GM12874 (cell line): ENCODE measurements around the gene MCRIP2.

ENCODE experiments used
- TF ChIP-seq, protein P1 (sequence below): IDR thresholded peaks from 2 replicates; pipeline ENCODE4 v1.5.1; 2011; ENCODE audit warnings: low read depth, mild to moderate bottlenecking, control low read depth, low read length, moderate library complexity; ENCODE audit not compliant: insufficient read depth

Gene MCRIP2

DNA sequence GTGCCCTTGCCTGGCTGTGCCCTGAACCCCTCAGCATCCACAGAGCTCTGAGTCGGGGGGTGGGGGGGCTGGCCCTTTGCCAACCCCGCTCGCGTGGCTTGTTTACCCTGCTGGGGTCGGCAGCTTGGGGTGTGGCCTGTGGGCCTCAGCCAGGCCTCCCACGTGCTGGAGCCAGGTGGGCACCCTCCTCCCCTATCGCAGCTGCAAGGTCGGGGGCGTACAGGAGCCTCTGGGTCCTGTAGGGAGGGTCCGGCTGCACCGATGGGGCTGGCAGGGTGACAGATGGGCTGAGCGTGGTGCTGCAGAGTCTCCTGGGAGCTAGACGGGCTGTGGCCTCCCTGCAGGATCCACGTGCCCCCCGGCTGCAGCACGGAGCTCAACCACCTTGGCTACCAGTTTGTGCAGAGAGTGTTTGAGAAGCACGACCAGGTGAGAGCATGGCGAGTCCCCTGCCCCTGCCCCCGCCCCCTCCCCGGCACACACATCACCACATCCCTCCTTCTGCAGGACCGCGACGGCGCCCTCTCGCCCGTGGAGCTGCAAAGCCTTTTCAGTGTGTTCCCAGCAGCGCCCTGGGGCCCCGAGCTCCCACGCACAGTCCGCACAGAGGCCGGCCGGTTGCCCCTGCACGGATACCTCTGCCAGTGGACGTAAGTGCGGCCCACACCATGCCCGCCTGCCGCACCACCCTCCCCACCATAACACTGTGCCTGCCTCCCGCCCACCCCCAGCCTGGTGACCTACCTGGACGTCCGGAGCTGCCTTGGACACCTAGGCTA, 29.9 kb downstream of the MCRIP2 start:
- TF ChIP-seq, protein P1, sequence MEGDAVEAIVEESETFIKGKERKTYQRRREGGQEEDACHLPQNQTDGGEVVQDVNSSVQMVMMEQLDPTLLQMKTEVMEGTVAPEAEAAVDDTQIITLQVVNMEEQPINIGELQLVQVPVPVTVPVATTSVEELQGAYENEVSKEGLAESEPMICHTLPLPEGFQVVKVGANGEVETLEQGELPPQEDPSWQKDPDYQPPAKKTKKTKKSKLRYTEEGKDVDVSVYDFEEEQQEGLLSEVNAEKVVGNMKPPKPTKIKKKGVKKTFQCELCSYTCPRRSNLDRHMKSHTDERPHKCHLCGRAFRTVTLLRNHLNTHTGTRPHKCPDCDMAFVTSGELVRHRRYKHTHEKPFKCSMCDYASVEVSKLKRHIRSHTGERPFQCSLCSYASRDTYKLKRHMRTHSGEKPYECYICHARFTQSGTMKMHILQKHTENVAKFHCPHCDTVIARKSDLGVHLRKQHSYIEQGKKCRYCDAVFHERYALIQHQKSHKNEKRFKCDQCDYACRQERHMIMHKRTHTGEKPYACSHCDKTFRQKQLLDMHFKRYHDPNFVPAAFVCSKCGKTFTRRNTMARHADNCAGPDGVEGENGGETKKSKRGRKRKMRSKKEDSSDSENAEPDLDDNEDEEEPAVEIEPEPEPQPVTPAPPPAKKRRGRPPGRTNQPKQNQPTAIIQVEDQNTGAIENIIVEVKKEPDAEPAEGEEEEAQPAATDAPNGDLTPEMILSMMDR: no peak

DNA sequence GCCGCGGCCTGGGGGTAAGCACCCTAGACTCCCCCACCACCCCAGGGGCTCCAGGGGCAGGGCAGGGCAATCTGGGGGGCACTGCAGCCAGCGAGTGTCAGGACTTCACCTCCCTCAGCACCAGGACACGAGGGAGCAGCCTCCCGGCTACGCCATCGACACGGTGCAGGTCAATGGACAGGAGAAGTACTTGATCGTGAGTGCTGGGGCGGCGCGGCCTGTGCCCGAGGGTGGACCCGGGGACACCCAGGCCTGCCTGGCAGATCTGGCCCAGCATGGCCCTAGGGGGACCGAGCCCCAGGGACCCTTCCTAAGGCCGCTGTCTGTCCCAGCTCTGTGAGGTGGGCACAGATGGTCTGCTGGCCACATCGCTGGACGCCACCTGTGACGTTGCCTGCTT, 30.7 kb downstream of the MCRIP2 start:
- TF ChIP-seq, protein P1: no peak

DNA sequence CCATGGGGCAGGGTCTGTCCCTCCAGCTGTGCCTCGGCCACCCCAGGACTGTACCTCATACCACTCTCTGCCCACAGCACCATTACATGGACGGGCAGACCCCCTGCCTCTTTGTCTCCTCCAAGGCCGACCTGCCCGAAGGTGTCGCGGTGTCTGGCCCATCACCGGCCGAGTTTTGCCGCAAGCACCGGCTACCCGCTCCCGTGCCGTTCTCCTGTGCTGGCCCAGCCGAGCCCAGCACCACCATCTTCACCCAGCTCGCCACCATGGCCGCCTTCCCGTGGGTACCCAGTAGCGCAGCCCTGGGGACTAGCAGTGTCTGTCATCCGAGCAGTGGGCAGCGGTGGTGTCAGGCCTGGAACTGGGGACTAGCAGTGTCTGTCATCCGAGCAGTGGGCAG, 31.2 kb downstream of the MCRIP2 start:
- TF ChIP-seq, protein P1: no peak

DNA sequence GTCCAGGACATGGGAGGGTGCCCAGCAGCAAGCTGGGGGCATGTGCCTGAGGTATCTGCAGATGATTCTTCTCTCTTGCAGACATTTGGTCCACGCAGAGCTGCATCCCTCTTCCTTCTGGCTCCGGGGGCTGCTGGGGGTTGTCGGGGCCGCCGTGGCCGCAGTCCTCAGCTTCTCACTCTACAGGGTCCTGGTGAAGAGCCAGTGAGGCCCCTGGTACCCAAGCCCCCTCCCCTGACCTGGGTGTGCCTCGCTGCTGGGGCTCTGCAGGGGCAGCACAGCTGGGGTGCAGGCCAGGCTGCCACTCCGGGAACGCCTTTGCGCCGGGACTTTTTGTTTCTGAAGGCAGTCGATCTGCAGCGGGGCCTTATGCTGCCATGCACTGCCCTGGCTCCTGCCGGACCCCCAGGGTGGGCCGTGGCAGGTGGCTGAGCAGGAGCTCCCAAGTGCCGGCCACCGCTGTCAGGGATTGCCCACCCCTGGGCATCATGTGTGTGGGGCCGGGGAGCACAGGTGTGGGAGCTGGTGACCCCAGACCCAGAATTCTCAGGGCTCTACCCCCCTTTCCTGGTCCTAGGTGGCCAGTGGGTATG, 31.9 kb downstream of the MCRIP2 start:
- TF ChIP-seq, protein P1: no peak

DNA sequence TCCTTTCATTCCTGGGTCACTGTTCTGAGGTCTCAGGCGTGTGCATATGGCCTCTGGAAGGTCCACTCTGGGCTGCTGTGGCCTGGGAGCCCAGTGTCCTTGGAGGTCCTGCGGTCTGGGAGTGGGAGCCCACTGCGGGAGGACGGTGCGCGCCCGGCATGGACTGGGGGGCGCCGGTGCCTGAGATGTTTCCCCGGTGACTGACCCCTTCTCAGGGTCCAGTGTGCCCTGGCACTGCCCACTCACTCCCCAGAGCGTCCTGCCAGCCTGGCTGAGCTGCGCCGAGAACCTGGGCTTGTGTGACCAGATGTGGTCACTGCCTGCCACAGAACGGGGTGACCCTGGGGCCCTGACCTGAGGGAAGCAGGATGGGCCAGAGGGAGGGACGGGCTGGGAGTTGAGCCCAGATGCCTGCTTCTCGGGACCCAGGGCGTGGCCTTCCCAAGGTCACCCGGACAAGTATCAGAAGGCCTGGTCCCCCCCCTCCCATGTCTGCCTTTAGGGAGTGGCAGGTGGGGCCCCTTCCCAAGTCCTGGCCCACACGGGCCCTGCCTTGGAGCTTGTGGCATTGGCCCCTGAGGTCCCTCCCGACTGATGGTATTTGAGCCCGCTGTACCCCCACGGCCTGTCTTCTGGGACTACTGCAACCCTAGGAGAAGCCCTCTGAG, 32.7 kb downstream of the MCRIP2 start:
- TF ChIP-seq, protein P1: no peak

DNA sequence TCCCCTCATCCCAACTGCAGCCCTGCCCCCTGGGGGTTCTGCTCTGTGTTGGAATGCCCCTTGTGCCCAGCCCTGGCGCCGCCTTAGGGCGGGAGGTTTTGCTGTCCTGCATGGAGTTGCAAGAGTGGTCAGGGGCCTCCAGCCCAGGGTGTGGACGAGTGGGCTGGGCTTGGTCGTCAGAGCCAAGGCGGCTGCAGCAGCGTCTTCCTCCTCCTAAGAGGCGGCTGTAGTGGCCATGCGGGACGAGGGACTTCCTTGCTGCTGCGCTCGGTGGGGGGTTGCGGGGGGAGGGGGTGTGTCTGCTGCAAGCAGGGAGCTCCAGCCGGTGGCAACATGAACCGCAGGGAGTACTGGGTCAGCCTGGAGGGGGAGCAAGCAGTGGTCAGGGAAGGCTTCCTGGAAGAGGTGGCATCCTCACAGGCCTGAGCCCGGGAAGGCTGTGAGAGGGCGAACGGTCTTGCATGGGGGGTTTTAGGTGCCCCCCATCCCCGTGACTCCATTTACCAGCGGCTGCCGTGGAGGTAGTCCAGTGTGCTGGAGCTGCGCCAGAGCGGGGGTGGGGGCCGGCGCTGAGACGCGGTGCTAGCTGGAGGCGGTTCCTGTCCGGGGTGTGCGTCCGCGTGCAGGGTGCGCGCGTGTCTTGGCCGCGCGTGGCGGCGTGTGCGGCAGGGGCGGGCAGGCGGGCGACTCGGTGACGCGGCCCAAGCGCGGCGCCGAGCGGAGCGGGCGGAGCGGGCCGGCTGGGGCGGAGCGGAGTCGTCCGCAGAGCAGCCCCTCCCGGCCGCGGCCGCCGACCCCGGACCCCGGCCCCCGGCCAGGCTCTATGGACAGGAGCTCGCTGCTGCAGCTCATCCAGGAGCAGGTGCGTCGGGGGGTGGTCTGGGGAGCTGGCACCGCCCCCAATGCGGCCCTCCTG, 33.6 kb downstream of the MCRIP2 start, which contains the start of gene RHBDL1:
RHBDL1 (plus strand) TSS at position 704 of the 916 bp plus-strand sequence; CDS start at position 824, 120 bp downstream.
- TF ChIP-seq, protein P1: 0 out of 2 replicates have a peak, but pooled peaks have one; percentile 1
